SK-N-SH (cell line): ENCODE results near the gene SPEM1. TPM values are rescaled to one million over a fixed set of nuclear protein-coding genes. Genes with fewer than 3 reads are reported as not detected.

Experiments
- CTCF ChIA-PET: fragments of 300-600, 350-600 bp; formaldehyde crosslinking; extraction: SDS; loops from one replicate; lab custom pipeline; 2021; lab: Yijun Ruan, JAX
- POLR2A ChIA-PET: fragments of 350-600 bp; sonication (Branson Sonifier 250); formaldehyde crosslinking; extraction: SDS; loops from one replicate; lab custom pipeline; 2020; ENCODE audit warnings: antibody characterized with exemption, inconsistent platforms; lab: Yijun Ruan, JAX
- DNase-seq: peaks from one replicate; pipeline ENCODE4 v3.0.0; 2012
- H2AFZ ChIP-seq: fragments of 200-600 bp; sonication (generic); 2 replicates; pipeline ENCODE4 v1.8.1; 2016; ENCODE audit warnings: antibody characterized with exemption, mild to moderate bottlenecking, low read depth
- H3F3A ChIP-seq: fragments of 200-600 bp; sonication (generic); replicated peaks from 2 replicates; pipeline ENCODE3; 2016; ENCODE audit warnings: antibody characterized with exemption, mild to moderate bottlenecking; ENCODE audit not compliant: insufficient read depth
- H3K27ac ChIP-seq, 2 experiments: fragments of 200-500 bp in 1 of 2; fragments of 200-600 bp in 1 of 2; sonication (Bioruptor generic) in 1 of 2; sonication (generic), shearing (Covaris generic) in 1 of 2; 2 replicates each; pipeline versions ENCODE4 v1.5.1 to v1.6.1; 2014 to 2016; ENCODE audit warnings: low read depth in 2 of 2, inconsistent platforms in 1 of 2, low read length in 1 of 2, mild to moderate bottlenecking in 1 of 2, mixed read lengths in 1 of 2
- H3K27me3 ChIP-seq: fragments of 200-600 bp; sonication (generic), shearing (Covaris generic); 2 replicates; pipeline ENCODE4 v1.6.1; 2016; ENCODE audit warnings: mixed run types; ENCODE audit not compliant: insufficient read depth
- H3K36me3 ChIP-seq, 2 experiments: fragments of 200-500 bp in 1 of 2; fragments of 200-600 bp in 1 of 2; sonication (Bioruptor generic) in 1 of 2; sonication (generic) in 1 of 2; replicated peaks in 1 of 2; 2 replicates each; pipeline versions ENCODE3 to v1.5.1; 2014 to 2016; ENCODE audit warnings: low read length in 1 of 2, mild to moderate bottlenecking in 1 of 2; ENCODE audit not compliant: insufficient read depth in 2 of 2, control insufficient read depth in 1 of 2
- H3K4me1 ChIP-seq, 2 experiments: fragments of 200-500 bp in 1 of 2; fragments of 200-600 bp in 1 of 2; sonication (Bioruptor generic) in 1 of 2; sonication (generic), shearing (Covaris generic) in 1 of 2; 2 replicates each; pipeline versions ENCODE4 v1.5.1 to v1.6.1; 2014 to 2016; ENCODE audit warnings: low read depth in 1 of 2, low read length in 1 of 2, mixed run types in 1 of 2; ENCODE audit not compliant: insufficient read depth in 2 of 2, control insufficient read depth in 1 of 2
- H3K4me2 ChIP-seq: fragments of 200-600 bp; sonication (generic), shearing (Covaris generic); 2 replicates; pipeline ENCODE4 v1.6.1; 2017; ENCODE audit warnings: mixed run types
- H3K4me3 ChIP-seq, 2 experiments: fragments of 200-500 bp in 1 of 2; fragments of 200-600 bp in 1 of 2; sonication (Bioruptor generic) in 1 of 2; sonication (generic), shearing (Covaris generic) in 1 of 2; 2 replicates each; pipeline versions ENCODE4 v1.5.1 to v1.8.1; 2014 to 2016; ENCODE audit warnings: low read depth in 2 of 2, inconsistent platforms in 1 of 2, low read length in 1 of 2, mild to moderate bottlenecking in 1 of 2, mixed read lengths in 1 of 2, moderate library complexity in 1 of 2
- H3K79me2 ChIP-seq: fragments of 200-600 bp; sonication (generic); 2 replicates; pipeline ENCODE4 v1.8.1; 2017; ENCODE audit warnings: mild to moderate bottlenecking; ENCODE audit not compliant: insufficient read depth
- H3K9ac ChIP-seq: fragments of 200-600 bp; sonication (generic); 2 replicates; pipeline ENCODE4 v1.6.1; 2017; ENCODE audit warnings: mixed run types
- H3K9me2 ChIP-seq: fragments of 200-600 bp; sonication (generic); 2 replicates; pipeline ENCODE4 v1.6.1; 2017; ENCODE audit warnings: mixed run types
- H3K9me3 ChIP-seq: fragments of 200-600 bp; sonication (generic); 2 replicates; pipeline ENCODE4 v1.6.1; 2017; ENCODE audit warnings: mixed run types, mild to moderate bottlenecking, moderate library complexity
- H4K20me1 ChIP-seq: fragments of 200-600 bp; sonication (generic); 2 replicates; pipeline ENCODE4 v1.6.1; 2017; ENCODE audit warnings: mild to moderate bottlenecking, mixed run types; ENCODE audit not compliant: insufficient read depth
- CHD2 ChIP-seq: fragments of 150-350 bp; IDR thresholded peaks from 2 replicates; pipeline ENCODE4 v1.6.1; 2018; ENCODE audit warnings: low read length; ENCODE audit not compliant: partially characterized antibody
- EP300 ChIP-seq, 2 experiments: IDR thresholded peaks; 2 replicates each; pipeline versions ENCODE4 v1.4.0 to v1.6.1; 2012; ENCODE audit warnings: borderline replicate concordance in 1 of 2, low read depth in 1 of 2, low read length in 1 of 2
- EZH2phosphoT487 ChIP-seq: fragments of 200-600 bp; sonication (generic); IDR thresholded peaks from 2 replicates; pipeline ENCODE4 v1.6.1; 2017; ENCODE audit warnings: low read depth, mixed run types, mild to moderate bottlenecking, antibody characterized with exemption, moderate library complexity, borderline replicate concordance
- FOSL2 ChIP-seq: IDR thresholded peaks from 2 replicates; pipeline ENCODE4 v1.4.0; 2012; ENCODE audit warnings: low read depth, mild to moderate bottlenecking, moderate library complexity, borderline replicate concordance
- GABPA ChIP-seq: IDR thresholded peaks from 2 replicates; pipeline ENCODE4 v1.4.0; 2012; ENCODE audit warnings: low read depth, mild to moderate bottlenecking
- GATA2 ChIP-seq: sonication (generic); formaldehyde crosslinking; IDR thresholded peaks from 2 replicates; pipeline ENCODE4 v1.5.0; 2020; ENCODE audit warnings: mild to moderate bottlenecking, missing genetic modification reagents
- IRF3 ChIP-seq: fragments of 150-350 bp; IDR thresholded peaks from 2 replicates; pipeline ENCODE4 v1.6.1; 2016; ENCODE audit warnings: mild to moderate bottlenecking, low read depth, low read length
- MXI1 ChIP-seq: IDR thresholded peaks from 2 replicates; pipeline ENCODE4 v1.6.1; 2012; ENCODE audit warnings: mild to moderate bottlenecking, low read depth, low read length, improper control_type of control experiment
- POLR2AphosphoS5 ChIP-seq: IDR thresholded peaks from 2 replicates; pipeline ENCODE4 v1.6.1; 2012; ENCODE audit warnings: low read depth, low read length
- RFX5 ChIP-seq: IDR thresholded peaks from 2 replicates; pipeline ENCODE4 v1.6.1; 2012; ENCODE audit warnings: mild to moderate bottlenecking, improper control_type of control experiment, low read length
- SIN3A ChIP-seq: IDR thresholded peaks from 2 replicates; pipeline ENCODE4 v1.6.1; 2012; ENCODE audit warnings: low read depth, mild to moderate bottlenecking, low read length, moderate library complexity, borderline replicate concordance
- SMC3 ChIP-seq: IDR thresholded peaks from 2 replicates; pipeline ENCODE4 v1.6.1; 2012; ENCODE audit warnings: low read depth, low read length, improper control_type of control experiment
- TAF1 ChIP-seq: IDR thresholded peaks from 2 replicates; pipeline ENCODE4 v1.6.1; 2012; ENCODE audit warnings: low read depth, mild to moderate bottlenecking, low read length, moderate library complexity, borderline replicate concordance
- TCF12 ChIP-seq: IDR thresholded peaks from 2 replicates; pipeline ENCODE4 v1.4.0; 2012
- YY1 ChIP-seq: IDR thresholded peaks from 2 replicates; pipeline ENCODE4 v1.4.0; 2012; ENCODE audit warnings: low read depth, mild to moderate bottlenecking
- ZBTB33 ChIP-seq: IDR thresholded peaks from 2 replicates; pipeline ENCODE4 v1.4.0; 2012; ENCODE audit warnings: low read depth, borderline replicate concordance
- WGBS: methylation state at CpG from one replicate; pipeline ENCODE4 v1.1.6; 2017; ENCODE audit warnings: low lambda C conversion rate; 5-methylcytosine and 5-hydroxymethylcytosine counted together
- polyA plus RNA-seq, 3 experiments: library from polyadenylated mRNA; depleted of rRNA; stranded (reverse); fragments of >200 nt; gene quantifications; 2 replicates each; pipeline ENCODE4 v1.2.3, GENCODE V29; 2012

SPEM1 gene
- polyA plus RNA-seq, 1 of the 3 experiments (the other 2 are of a cell fraction) = not detected

GRCh38 chr17:7417056-7417655 lies 3.0 kb upstream of the SPEM1 start:
- H3F3A ChIP-seq = no peaks in the 10 kb centered on the region
- no peak overlapping the region for H3K4me2 ChIP-seq
- H2AFZ ChIP-seq = no peak overlapping the region
- no peaks in the 10 kb centered on the region for H3K9me3 ChIP-seq
- CTCF ChIA-PET = interaction anchor here (0.9 to 2.0 kb wide), 2 partner anchors 10 to 143 kb away, joined by 3 to 6 read pairs; partner anchors contain the start of gene NLGN2
- H3K36me3 ChIP-seq = peaks cover 0 to 43% of the 10 kb centered on the region in 2 experiments
- no peak overlapping the region for H3K4me3 ChIP-seq
- POLR2A ChIA-PET = no interaction called here
- no peak overlapping the region for H3K27ac ChIP-seq
- DNase-seq = no peak
- no peaks in the 10 kb centered on the region for H3K9me2 ChIP-seq
- H3K27me3 ChIP-seq = no peaks in the 10 kb centered on the region
- H4K20me1 ChIP-seq = no peaks in the 10 kb centered on the region
- WGBS = 96% methylated on average over 42 of the region's 54 CpGs
- H3K9ac ChIP-seq = no peak overlapping the region
- no peaks in the 10 kb centered on the region for H3K79me2 ChIP-seq
- no peaks in the 10 kb centered on the region; a peak in 1 of 4 replicates for H3K4me1 ChIP-seq
- TF ChIP-seq TAF1 (no peak), SIN3A (no peak), YY1 (no peak), EZH2phosphoT487 (no peak), TCF12 (no peak), FOSL2 (no peak), ZBTB33 (no peak), CHD2 (no peak), IRF3 (no peak), POLR2AphosphoS5 (no peak), GABPA (no peak), SMC3 (no peak), MXI1 (no peak), GATA2 (CRISPR knock-in tag) (no peak), EP300 (IDR thresholded peaks at IDR 0.05; ENCODE audit: borderline replicate concordance in 1 of 2, low read depth in 1 of 2, low read length in 1 of 2) (no peak), RFX5 (no peak)
